Suppressor macrophage treated with lipopolysaccharide for 4 hours (primary cell): ENCODE results near the gene SLC49A4.

Experiments used
- DNase-seq: peaks from one replicate; pipeline ENCODE4 v3.0.0-alpha.2; 2020

The SLC49A4 gene

GRCh38 chr3:122862381-122862780 lies 67.5 kb downstream of the SLC49A4 start:
- no peak for DNase-seq

GRCh38 chr3:122864498-122864897 lies 69.6 kb downstream of the SLC49A4 start:
- no peak for DNase-seq

GRCh38 chr3:122868322-122868721 lies 73.5 kb downstream of the SLC49A4 start:
- DNase-seq: no peak

- DNase-seq: no peak
Measured at GRCh38 chr3:122873741-122874515, 79.1 kb downstream of the SLC49A4 start.

GRCh38 chr3:122875547-122876127 lies 80.8 kb downstream of the SLC49A4 start:
- no peak for DNase-seq

- DNase-seq: no peak
Measured at GRCh38 chr3:122880173-122880572, 85.3 kb downstream of the SLC49A4 start.

GRCh38 chr3:122880624-122881023 lies 85.8 kb downstream of the SLC49A4 start:
- no peak for DNase-seq

GRCh38 chr3:122882361-122882947 lies 87.6 kb downstream of the SLC49A4 start:
- no peak for DNase-seq

- no peak for DNase-seq
Measured at GRCh38 chr3:122886251-122886650, 91.4 kb downstream of the SLC49A4 start.

GRCh38 chr3:122886946-122887345 lies 92.1 kb downstream of the SLC49A4 start:
- DNase-seq: peak; percentile 15

- peak; percentile 70 for DNase-seq
Measured at GRCh38 chr3:122890077-122890719, 95.3 kb downstream of the SLC49A4 start.

- no peak for DNase-seq
Measured at GRCh38 chr3:122890720-122891220, 95.9 kb downstream of the SLC49A4 start.

GRCh38 chr3:122892118-122892960 lies 97.5 kb downstream of the SLC49A4 start:
- no peak for DNase-seq

GRCh38 chr3:122893282-122893681 lies 98.4 kb downstream of the SLC49A4 start:
- DNase-seq: no peak

GRCh38 chr3:122893754-122894668 lies 99.1 kb downstream of the SLC49A4 start:
- no peak for DNase-seq

- no peak for DNase-seq
Measured at GRCh38 chr3:122898298-122898697, 103.4 kb downstream of the SLC49A4 start.

- peak; percentile 5 for DNase-seq
Measured at GRCh38 chr3:122902326-122902725, 107.5 kb downstream of the SLC49A4 start.

GRCh38 chr3:122903171-122903570 lies 108.3 kb downstream of the SLC49A4 start:
- DNase-seq: no peak

GRCh38 chr3:122907471-122907870 lies 112.6 kb downstream of the SLC49A4 start:
- no peak for DNase-seq

GRCh38 chr3:122908251-122908650 lies 113.4 kb downstream of the SLC49A4 start:
- no peak for DNase-seq

- DNase-seq: no peak
Measured at GRCh38 chr3:122911901-122912300, 117.0 kb downstream of the SLC49A4 start.
